Dermis microvascular lymphatic vessel endothelial cell (primary cell): Measurements from ENCODE around the gene SPOCK1. TPM values are rescaled to one million over a fixed set of nuclear protein-coding genes. Genes with fewer than 3 reads are reported as not detected.

Experiments
- DNase-seq, 2 donors: peaks; one replicate each; pipeline versions ENCODE4 v3.0.0 to v3.0.0-alpha.2; 2010; ENCODE audit warnings: low read depth in 2 of 2
- total RNA-seq: library from RNA; depleted of rRNA; stranded (reverse); fragments of >200 nt; gene quantifications from 2 replicates; pipeline ENCODE4 v1.2.1, GENCODE V29; 2014

SPOCK1 gene
- total RNA-seq, 1 donor from 2014 or later, result 1.3 TPM

- DNase-seq, result peak in 1 of 2 donors; percentile 51
Observed at GRCh38 chr5:137075163-137075970, 423.8 kb downstream of the SPOCK1 start.

GRCh38 chr5:137073189-137073588, 425.9 kb downstream of the SPOCK1 start:
- DNase-seq, result peak in 1 of 2 donors; percentile 41

GRCh38 chr5:137072361-137073115, 426.6 kb downstream of the SPOCK1 start:
- DNase-seq, result peak in 1 of 2 donors; percentile 17

- DNase-seq, result peak in 1 of 2 donors; percentile 36
Observed at GRCh38 chr5:137071931-137072330, 427.2 kb downstream of the SPOCK1 start.

- no peak for DNase-seq
Observed at GRCh38 chr5:137071526-137071925, 427.6 kb downstream of the SPOCK1 start.

- no peak for DNase-seq
Observed at GRCh38 chr5:137070521-137070920, 428.6 kb downstream of the SPOCK1 start.

- DNase-seq, result no peak
Observed at GRCh38 chr5:137069358-137069757, 429.8 kb downstream of the SPOCK1 start.

- peak in 1 of 2 donors; percentile 70 for DNase-seq
Observed at GRCh38 chr5:137061382-137061781, 437.7 kb downstream of the SPOCK1 start.

GRCh38 chr5:137058089-137058488, 441.0 kb downstream of the SPOCK1 start:
- DNase-seq, result no peak

GRCh38 chr5:137056676-137057075, 442.4 kb downstream of the SPOCK1 start:
- no peak for DNase-seq

GRCh38 chr5:137055271-137055872, 443.8 kb downstream of the SPOCK1 start:
- DNase-seq, result no peak

- DNase-seq, result no peak
Observed at GRCh38 chr5:137054792-137055191, 444.3 kb downstream of the SPOCK1 start.

GRCh38 chr5:137054335-137054734, 444.8 kb downstream of the SPOCK1 start:
- no peak for DNase-seq

- DNase-seq, result peak in 1 of 2 donors; percentile 15
Observed at GRCh38 chr5:137051161-137051560, 448.0 kb downstream of the SPOCK1 start.

- DNase-seq, result no peak
Observed at GRCh38 chr5:137040641-137041340, 458.3 kb downstream of the SPOCK1 start.

- DNase-seq, result no peak
Observed at GRCh38 chr5:137040024-137040423, 459.1 kb downstream of the SPOCK1 start.

GRCh38 chr5:137037848-137038247, 461.3 kb downstream of the SPOCK1 start:
- no peak for DNase-seq

- DNase-seq, result peak in 1 of 2 donors; percentile 18
Observed at GRCh38 chr5:137036640-137037039, 462.5 kb downstream of the SPOCK1 start.

GRCh38 chr5:137035480-137035878, 463.6 kb downstream of the SPOCK1 start:
- peak in 1 of 2 donors; percentile 9 for DNase-seq

GRCh38 chr5:137034764-137035479, 464.2 kb downstream of the SPOCK1 start:
- DNase-seq, result no peak

GRCh38 chr5:137034213-137034612, 464.9 kb downstream of the SPOCK1 start:
- no peak for DNase-seq
